ENCODE results near the gene DNASE1L2. TPM values are rescaled to one million over a fixed set of nuclear protein-coding genes. Genes with fewer than 3 reads are reported as not detected.

Gene DNASE1L2
- total and polyA plus RNA-seq, 2 of the 4 experiments (the other 2 are of a cell fraction) = 0.18 to 0.75 TPM

- intact Hi-C loops (cut with micrococcal nuclease) = no loop called here
- no peak overlapping the region for H4K5ac ChIP-seq (ENCODE audit: low read depth, low read length)
- H4K20me1 ChIP-seq (ENCODE audit: insufficient read depth, low read length) = no peaks in the 10 kb centered on the region
Observed at GRCh38 chr16:2286550-2286949, 50.3 kb downstream of the DNASE1L2 start.

More at GRCh38 chr16:2286550-2286949, 50.3 kb downstream of the DNASE1L2 start:
- Histone ChIP-seq H3K4me1 (ENCODE audit: control insufficient read depth, insufficient read depth, low read length) (no peaks in the 10 kb centered on the region), H4K8ac (ENCODE audit: low read depth in 2 of 2, low read length in 2 of 2) (no peak overlapping the region), H3K9me3 (ENCODE audit: control insufficient read depth, insufficient read depth, low read length) (no peaks in the 10 kb centered on the region), H2BK5ac (ENCODE audit: low read depth, low read length, poor library complexity, severe bottlenecking) (no peak overlapping the region), H3K27me3 (ENCODE audit: control insufficient read depth, insufficient read depth, low read length) (peaks cover 26% of the 10 kb centered on the region), H3K27ac (ENCODE audit: insufficient read depth, low read length) (no peak overlapping the region), H3K4me3 (ENCODE audit: insufficient read depth, low read depth, low read length) (no peak overlapping the region), H3K9ac (ENCODE audit: low read depth, low read length) (no peak overlapping the region), H3K18ac (ENCODE audit: low read depth, low read length) (no peak overlapping the region), H3K4ac (ENCODE audit: low read depth, low read length) (no peak overlapping the region), H3K36me3 (ENCODE audit: control insufficient read depth, insufficient read depth, low read length) (no peaks in the 10 kb centered on the region), H3K14ac (replicated peaks; ENCODE audit: low read depth, low read length) (no peak overlapping the region), H3K79me1 (ENCODE audit: low read depth in 1 of 2, low read length in 2 of 2) (no peaks in the 10 kb centered on the region), H3K9me1 (ENCODE audit: insufficient read depth, low read length) (no peaks in the 10 kb centered on the region), H3K4me2 (ENCODE audit: low read depth, low read length) (no peak overlapping the region), H2AK5ac (ENCODE audit: low read depth, low read length) (no peak overlapping the region), H3K23ac (ENCODE audit: low read depth, low read length) (no peak overlapping the region), H4K91ac (ENCODE audit: insufficient read depth, low read depth, low read length) (no peak overlapping the region), H2BK20ac (ENCODE audit: low read depth, low read length) (no peak overlapping the region), H2BK120ac (ENCODE audit: low read depth, low read length) (no peak overlapping the region), H2BK15ac (ENCODE audit: low read depth, low read length) (no peak overlapping the region), H3K56ac (ENCODE audit: extremely low read depth, insufficient read depth, low read length) (no peak overlapping the region), H2AFZ (replicated peaks; ENCODE audit: low read length, poor library complexity) (no peak overlapping the region), H2AK9ac (replicated peaks; ENCODE audit: low read depth, low read length, poor library complexity) (no peak overlapping the region)
- no TSS peak for BruUV-seq (replicated peaks)
- ATAC-seq (ENCODE audit: low read depth) (no peak), DNase-seq (no peak)
- dilution Hi-C loops (cut with HindIII; ENCODE audit: low sequenced_read_pairs, unreplicated experiment) (no loop called here), in situ Hi-C loops (cut with MboI; ENCODE audit: low sequenced_read_pairs) (no loop called here)
- POLR2A ChIA-PET (ENCODE audit: unreplicated experiment) = no interaction called here
- 70% methylated on average over 5 of the region's 17 CpGs; no CpG with 5 or more reads in 1 of the 2 experiments for whole genome bisulfite sequencing, 2 experiments (ENCODE audit: extremely low coverage in 2 of 2, insufficient read length in 1 of 2)
- CTCF ChIA-PET = interaction anchor here (0.9 kb wide), 1 partner anchor 9 kb away, joined by 3 read pairs; no protein-coding TSS in a partner anchor
- TF ChIP-seq BHLHE40 (IDR thresholded peaks at IDR 0.05; ENCODE audit: low read depth, low read length) (no peak), RAD21 (IDR thresholded peaks at IDR 0.05; ENCODE audit: low read length) (no peak), ELK1 (IDR thresholded peaks at IDR 0.05; ENCODE audit: borderline replicate concordance, low read depth, low read length) (no peak), NFE2L2 (IDR thresholded peaks at IDR 0.05; ENCODE audit: low read depth, low read length) (no peak), MAFK (IDR thresholded peaks at IDR 0.05; ENCODE audit: low read depth, low read length) (no peak), USF2 (IDR thresholded peaks at IDR 0.05; ENCODE audit: low read depth, low read length) (no peak), FOS (IDR thresholded peaks at IDR 0.05; ENCODE audit: low read depth, low read length) (no peak), SMC3 (IDR thresholded peaks at IDR 0.05; ENCODE audit: low read depth, low read length) (no peak), CEBPB (IDR thresholded peaks at IDR 0.05; ENCODE audit: low read depth, low read length) (no peak), CTCF (conservative IDR thresholded peaks at IDR 0.05; ENCODE audit: low read depth, low read length) (no peak), POLR2A (IDR thresholded peaks at IDR 0.05; ENCODE audit: low read depth, low read length) (no peak), RFX5 (IDR thresholded peaks at IDR 0.05; ENCODE audit: low read depth, low read length) (no peak), RCOR1 (IDR thresholded peaks at IDR 0.05; ENCODE audit: insufficient replicate concordance, low read length) (no peak), CHD1 (IDR thresholded peaks at IDR 0.05; ENCODE audit: low read depth, low read length) (no peak), MXI1 (IDR thresholded peaks at IDR 0.05; ENCODE audit: borderline replicate concordance, low read depth, low read length) (no peak), MAZ (IDR thresholded peaks at IDR 0.05; ENCODE audit: borderline replicate concordance, low read depth, low read length) (no peak)

Measured in IMR-90 (cell line).